HepG2 (cell line): ENCODE measurements around the gene PRELID2. TPM values are rescaled to one million over a fixed set of nuclear protein-coding genes. Genes with fewer than 3 reads are reported as not detected.

Experiments
- ATAC-seq: fragments of 200-7000 bp; cut with Tn5 transposase; 3 replicates; pipeline ENCODE4 v1.9.1; 2020; ENCODE audit warnings: mild to moderate bottlenecking, moderate library complexity
- BruUV-seq: library from RNA; stranded (reverse); fragments of 400-500 nt; replicated peaks from 2 replicates; lab custom pipeline; 2021; lab: Mats Ljungman, UMichigan
- CTCF ChIA-PET: fragments of 300-600 bp; formaldehyde crosslinking; extraction: SDS; loops from one replicate; lab custom pipeline; 2021; ENCODE audit warnings: low total read pairs, inconsistent platforms, low intra/inter-chr PET ratio; lab: Yijun Ruan, JAX
- POLR2A ChIA-PET: fragments of 350-600 bp; sonication (Branson Sonifier 250); formaldehyde crosslinking; loops from one replicate; lab custom pipeline; 2020; ENCODE audit warnings: antibody characterized with exemption, inconsistent platforms; lab: Yijun Ruan, JAX
- DNase-seq: peaks from one replicate; pipeline ENCODE4 v3.0.0-alpha.2; 2015; ENCODE audit warnings: low spot score
- FAIRE-seq: peaks from 3 replicates; lab custom pipeline; 2011; peaks lifted over from hg19 to GRCh38; lab: Jason Lieb, UNC
- H2AFZ ChIP-seq: one replicate; pipeline ENCODE4 v1.6.1; 2011; ENCODE audit warnings: low read length, inconsistent platforms
- H3K27ac ChIP-seq: fragments of 300-600 bp; 3 replicates; pipeline ENCODE4 v1.8.0; 2011; ENCODE audit warnings: mixed run types, mild to moderate bottlenecking, mixed read lengths, low read length, inconsistent platforms; ENCODE audit not compliant: insufficient read depth; ENCODE audit errors: extremely low read length
- H3K27me3 ChIP-seq, 2 experiments: fragments of 200-600 bp in 1 of 2; 2 replicates in 1 of 2; 3 replicates in 1 of 2; pipeline versions ENCODE4 v1.6.0 to v1.8.0; 2011; ENCODE audit warnings: low read length in 2 of 2, mild to moderate bottlenecking in 2 of 2, moderate library complexity in 2 of 2, inconsistent platforms in 1 of 2; ENCODE audit not compliant: insufficient read depth in 2 of 2, control insufficient read depth in 1 of 2
- H3K36me3 ChIP-seq, 2 experiments: fragments of 200-600 bp in 1 of 2; replicated peaks in 1 of 2; 2 replicates in 1 of 2; 3 replicates in 1 of 2; pipeline versions ENCODE4 v1.5.1 to v1.8.0; 2011; ENCODE audit warnings: low read length in 2 of 2, inconsistent platforms in 1 of 2; ENCODE audit not compliant: insufficient read depth in 2 of 2, control insufficient read depth in 1 of 2
- H3K4me1 ChIP-seq: 2 replicates; pipeline ENCODE4 v1.5.1; 2012; ENCODE audit warnings: low read length, inconsistent platforms; ENCODE audit not compliant: insufficient read depth
- H3K4me2 ChIP-seq: 2 replicates; pipeline ENCODE4 v1.6.0; 2011; ENCODE audit warnings: low read depth, low read length, inconsistent platforms
- H3K4me3 ChIP-seq, 3 experiments: fragments of 200-600 bp in 1 of 3; sonication (generic), shearing (Covaris generic) in 1 of 3; replicated peaks in 1 of 3; 2 replicates each; pipeline ENCODE4 v1.5.1; 2011 to 2016; ENCODE audit warnings: low read length in 3 of 3, inconsistent platforms in 2 of 3, low read depth in 2 of 3, mild to moderate bottlenecking in 2 of 3, control low read depth in 1 of 3, mixed read lengths in 1 of 3; ENCODE audit not compliant: insufficient read depth in 1 of 3
- H3K79me2 ChIP-seq: one replicate; pipeline ENCODE4 v1.6.1; 2011; ENCODE audit warnings: low read length, inconsistent platforms; ENCODE audit not compliant: insufficient read depth
- H3K9ac ChIP-seq: 2 replicates; pipeline ENCODE4 v1.6.0; 2011; ENCODE audit warnings: mild to moderate bottlenecking, low read depth, low read length, inconsistent platforms; ENCODE audit not compliant: insufficient read depth
- H3K9me3 ChIP-seq: 2 replicates; pipeline ENCODE4 v1.5.1; 2012; ENCODE audit warnings: mild to moderate bottlenecking, low read length
- H4K20me1 ChIP-seq: 2 replicates; pipeline ENCODE4 v1.6.0; 2011; ENCODE audit warnings: inconsistent platforms, mild to moderate bottlenecking, low read length, moderate library complexity; ENCODE audit not compliant: insufficient read depth
- AHDC1 ChIP-seq: sonication (generic); formaldehyde crosslinking; IDR thresholded peaks from 2 replicates; pipeline ENCODE4 v1.5.1; 2020; ENCODE audit warnings: mild to moderate bottlenecking, missing genetic modification reagents, borderline replicate concordance
- ATF1 ChIP-seq: IDR thresholded peaks from 2 replicates; pipeline ENCODE4 v1.6.1; 2016; ENCODE audit warnings: mild to moderate bottlenecking, control low read depth
- CREB3 ChIP-seq: sonication (generic); formaldehyde crosslinking; IDR thresholded peaks from 2 replicates; pipeline ENCODE4 v1.5.0; 2020; ENCODE audit warnings: missing genetic modification reagents
- GATAD2A ChIP-seq: IDR thresholded peaks from 2 replicates; pipeline ENCODE4 v1.6.1; 2016
- HMG20B ChIP-seq: conservative IDR thresholded peaks from 2 replicates; pipeline ENCODE4 v1.6.1; 2016; ENCODE audit warnings: missing genetic modification reagents, missing compliant biosample characterization
- HOMEZ ChIP-seq: IDR thresholded peaks from 2 replicates; pipeline ENCODE4 v1.6.1; 2016; ENCODE audit warnings: low read depth
- KDM5B ChIP-seq: sonication (generic); formaldehyde crosslinking; IDR thresholded peaks from 2 replicates; pipeline ENCODE4 v1.4.0; 2020; ENCODE audit warnings: missing genetic modification reagents, mild to moderate bottlenecking, borderline replicate concordance
- NFKBIZ ChIP-seq: IDR thresholded peaks from 2 replicates; pipeline ENCODE4 v1.6.1; 2018; ENCODE audit warnings: missing genetic modification reagents, missing compliant biosample characterization
- POLR2AphosphoS2 ChIP-seq: IDR thresholded peaks from 2 replicates; pipeline ENCODE4 v1.6.1; 2011; ENCODE audit warnings: low read depth, low read length, improper control_type of control experiment
- SMC3 ChIP-seq: IDR thresholded peaks from 2 replicates; pipeline ENCODE4 v1.6.1; 2011; ENCODE audit warnings: low read length, improper control_type of control experiment
- SP4 ChIP-seq: sonication (generic); formaldehyde crosslinking; IDR thresholded peaks from 2 replicates; pipeline ENCODE4 v1.8.1; 2023; ENCODE audit warnings: mild to moderate bottlenecking, missing genetic modification reagents
- TBP ChIP-seq: sonication (generic); formaldehyde crosslinking; IDR thresholded peaks from 2 replicates; pipeline ENCODE4 v1.5.0; 2020; ENCODE audit warnings: missing genetic modification reagents
- ZBTB20 ChIP-seq: sonication (generic); formaldehyde crosslinking; IDR thresholded peaks from 2 replicates; pipeline ENCODE4 v1.8.1; 2023; ENCODE audit warnings: missing genetic modification reagents, low read depth, mild to moderate bottlenecking, borderline replicate concordance
- ZBTB21 ChIP-seq: sonication (generic); formaldehyde crosslinking; IDR thresholded peaks from 2 replicates; pipeline ENCODE4 v1.4.0; 2020; ENCODE audit warnings: missing genetic modification reagents
- ZNF460 ChIP-seq: sonication (generic); formaldehyde crosslinking; IDR thresholded peaks from 2 replicates; pipeline ENCODE4 v1.5.1; 2020; ENCODE audit warnings: missing genetic modification reagents, mild to moderate bottlenecking, borderline replicate concordance
- ZNF740 ChIP-seq: sonication (generic); formaldehyde crosslinking; IDR thresholded peaks from 2 replicates; pipeline ENCODE4 v1.4.0; 2020; ENCODE audit warnings: missing genetic modification reagents
- ZSCAN5A ChIP-seq: sonication (generic); formaldehyde crosslinking; IDR thresholded peaks from 2 replicates; pipeline ENCODE4 v1.8.0; 2022; ENCODE audit warnings: mild to moderate bottlenecking, missing genetic modification reagents, borderline replicate concordance
- WGBS: methylation state at CpG from one replicate; pipeline ENCODE4 v1.1.6; 2017; ENCODE audit warnings: low lambda C conversion rate; 5-methylcytosine and 5-hydroxymethylcytosine counted together
- in situ Hi-C: cut with HindIII; loops from 2 replicates; pipeline ENCODE4 v1.10.0; 2017; ENCODE audit warnings: low pct_unique_long_range_greater_than_20kb; ENCODE audit not compliant: extremely low pct_ligation_motif_present
- intact Hi-C: fragments of 100-400 bp; cut with micrococcal nuclease; formaldehyde crosslinking; loops from one replicate; pipeline ENCODE4 v1.10.0; 2022; ENCODE audit not compliant: unreplicated experiment
- polyA plus RNA-seq, 8 experiments: library from polyadenylated mRNA; depleted of rRNA in 3 of 8; stranded (reverse) in 7 of 8; unstranded in 1 of 8; fragments of >200 nt; fragmentation: Illumina TruSeq in 4 of 8; extraction: Trizol in 4 of 8; gene quantifications; 2 replicates each; pipeline versions ENCODE4 v1.2.1 to v1.2.3, GENCODE V29; 2011 to 2016; ENCODE audit warnings: low read depth in 4 of 8, missing spikeins in 1 of 8, mixed read lengths in 1 of 8; ENCODE audit not compliant: insufficient read depth in 1 of 8
- total RNA-seq, 5 experiments: library from RNA; depleted of rRNA; stranded (reverse); fragments of >200 nt; fragmentation: Illumina TruSeq; extraction: Trizol; gene quantifications; 2 replicates each; pipeline ENCODE4 v1.2.3, GENCODE V29; 2016; ENCODE audit warnings: low read depth in 1 of 5

Gene PRELID2
- total and polyA plus RNA-seq, 2 of the 13 experiments (the other 11 are each of a cell fraction or from before 2014, with no cell fraction given): 10.0 to 22.9 TPM

- Histone ChIP-seq H3K4me3 (no peak overlapping the region), H4K20me1 (no peaks in the 10 kb centered on the region), H3K4me2 (no peak overlapping the region), H2AFZ (no peak overlapping the region), H3K27me3 (no peaks in the 10 kb centered on the region), H3K4me1 (no peaks in the 10 kb centered on the region), H3K9me3 (no peaks in the 10 kb centered on the region), H3K27ac (no peak overlapping the region), H3K9ac (no peak overlapping the region), H3K79me2 (no peaks in the 10 kb centered on the region), H3K36me3 (peaks cover 2 to 4% of the 10 kb centered on the region in 2 experiments; a peak in 1 of 5 replicates)
- POLR2A ChIA-PET: no interaction called here
- WGBS: 93% methylated on average over 3 of the region's 3 CpGs
- no peak for DNase-seq
- intact Hi-C loops: no loop called here
- in situ Hi-C loops: no loop called here
- BruUV-seq: no TSS peak
- TF ChIP-seq ZNF740 (no peak), ZSCAN5A (CRISPR knock-in tag) (no peak), SP4 (CRISPR knock-in tag) (no peak), SMC3 (no peak), POLR2AphosphoS2 (no peak), CREB3 (no peak), AHDC1 (CRISPR knock-in tag) (no peak), KDM5B (CRISPR knock-in tag) (no peak), GATAD2A (no peak), NFKBIZ (CRISPR knock-in tag) (no peak), HMG20B (no peak), ZNF460 (CRISPR knock-in tag) (no peak), TBP (CRISPR knock-in tag) (no peak), ZBTB20 (no peak), HOMEZ (CRISPR knock-in tag) (no peak), ZBTB21 (no peak), ATF1 (CRISPR knock-in tag) (no peak)
- ATAC-seq: no peak
- CTCF ChIA-PET: no interaction called here
- no peak for FAIRE-seq
Measured at GRCh38 chr5:145792840-145793239, 42.3 kb downstream of the PRELID2 start.
